HepG2 (cell line): ENCODE data around the gene GNB1. TPM values are rescaled to one million over a fixed set of nuclear protein-coding genes. Genes with fewer than 3 reads are reported as not detected.

Source experiments
- ATAC-seq: fragments of 200-7000 bp; cut with Tn5 transposase; 3 replicates; pipeline ENCODE4 v1.9.1; 2020; ENCODE audit warnings: mild to moderate bottlenecking, moderate library complexity
- BruUV-seq: library from RNA; stranded (reverse); fragments of 400-500 nt; replicated peaks from 2 replicates; lab custom pipeline; 2021; lab: Mats Ljungman, UMichigan
- CTCF ChIA-PET: fragments of 300-600 bp; formaldehyde crosslinking; extraction: SDS; loops from one replicate; lab custom pipeline; 2021; ENCODE audit warnings: low total read pairs, inconsistent platforms, low intra/inter-chr PET ratio; lab: Yijun Ruan, JAX
- POLR2A ChIA-PET: fragments of 350-600 bp; sonication (Branson Sonifier 250); formaldehyde crosslinking; loops from one replicate; lab custom pipeline; 2020; ENCODE audit warnings: antibody characterized with exemption, inconsistent platforms; lab: Yijun Ruan, JAX
- DNase-seq: peaks from one replicate; pipeline ENCODE4 v3.0.0-alpha.2; 2015; ENCODE audit warnings: low spot score
- FAIRE-seq: peaks from 3 replicates; lab custom pipeline; 2011; peaks lifted over from hg19 to GRCh38; lab: Jason Lieb, UNC
- H2AFZ ChIP-seq: one replicate; pipeline ENCODE4 v1.6.1; 2011; ENCODE audit warnings: low read length, inconsistent platforms
- H3K27ac ChIP-seq: fragments of 300-600 bp; 3 replicates; pipeline ENCODE4 v1.8.0; 2011; ENCODE audit warnings: mixed run types, mild to moderate bottlenecking, mixed read lengths, low read length, inconsistent platforms; ENCODE audit not compliant: insufficient read depth; ENCODE audit errors: extremely low read length
- H3K27me3 ChIP-seq, 2 experiments: fragments of 200-600 bp in 1 of 2; 2 replicates in 1 of 2; 3 replicates in 1 of 2; pipeline versions ENCODE4 v1.6.0 to v1.8.0; 2011; ENCODE audit warnings: low read length in 2 of 2, mild to moderate bottlenecking in 2 of 2, moderate library complexity in 2 of 2, inconsistent platforms in 1 of 2; ENCODE audit not compliant: insufficient read depth in 2 of 2, control insufficient read depth in 1 of 2
- H3K36me3 ChIP-seq, 2 experiments: fragments of 200-600 bp in 1 of 2; replicated peaks in 1 of 2; 2 replicates in 1 of 2; 3 replicates in 1 of 2; pipeline versions ENCODE4 v1.5.1 to v1.8.0; 2011; ENCODE audit warnings: low read length in 2 of 2, inconsistent platforms in 1 of 2; ENCODE audit not compliant: insufficient read depth in 2 of 2, control insufficient read depth in 1 of 2
- H3K4me1 ChIP-seq: 2 replicates; pipeline ENCODE4 v1.5.1; 2012; ENCODE audit warnings: low read length, inconsistent platforms; ENCODE audit not compliant: insufficient read depth
- H3K4me2 ChIP-seq: 2 replicates; pipeline ENCODE4 v1.6.0; 2011; ENCODE audit warnings: low read depth, low read length, inconsistent platforms
- H3K4me3 ChIP-seq, 3 experiments: fragments of 200-600 bp in 1 of 3; sonication (generic), shearing (Covaris generic) in 1 of 3; replicated peaks in 1 of 3; 2 replicates each; pipeline ENCODE4 v1.5.1; 2011 to 2016; ENCODE audit warnings: low read length in 3 of 3, inconsistent platforms in 2 of 3, low read depth in 2 of 3, mild to moderate bottlenecking in 2 of 3, control low read depth in 1 of 3, mixed read lengths in 1 of 3; ENCODE audit not compliant: insufficient read depth in 1 of 3
- H3K79me2 ChIP-seq: one replicate; pipeline ENCODE4 v1.6.1; 2011; ENCODE audit warnings: low read length, inconsistent platforms; ENCODE audit not compliant: insufficient read depth
- H3K9ac ChIP-seq: 2 replicates; pipeline ENCODE4 v1.6.0; 2011; ENCODE audit warnings: mild to moderate bottlenecking, low read depth, low read length, inconsistent platforms; ENCODE audit not compliant: insufficient read depth
- H3K9me3 ChIP-seq: 2 replicates; pipeline ENCODE4 v1.5.1; 2012; ENCODE audit warnings: mild to moderate bottlenecking, low read length
- H4K20me1 ChIP-seq: 2 replicates; pipeline ENCODE4 v1.6.0; 2011; ENCODE audit warnings: inconsistent platforms, mild to moderate bottlenecking, low read length, moderate library complexity; ENCODE audit not compliant: insufficient read depth
- CSRNP1 ChIP-seq: sonication (generic); formaldehyde crosslinking; IDR thresholded peaks from 2 replicates; pipeline ENCODE4 v1.8.1; 2023; ENCODE audit warnings: mild to moderate bottlenecking, missing genetic modification reagents
- ELF4 ChIP-seq: sonication (generic); formaldehyde crosslinking; IDR thresholded peaks from 2 replicates; pipeline ENCODE4 v1.5.0; 2020; ENCODE audit warnings: missing genetic modification reagents, mild to moderate bottlenecking, moderate library complexity, borderline replicate concordance
- FOSL2 ChIP-seq: sonication (generic); formaldehyde crosslinking; IDR thresholded peaks from 2 replicates; pipeline ENCODE4 v1.4.0; 2020; ENCODE audit warnings: missing genetic modification reagents
- MIER3 ChIP-seq: IDR thresholded peaks from 2 replicates; pipeline ENCODE4 v1.6.1; 2016; ENCODE audit warnings: missing compliant biosample characterization, borderline replicate concordance
- MYC ChIP-seq: sonication (generic); formaldehyde crosslinking; IDR thresholded peaks from 2 replicates; pipeline ENCODE4 v1.9.0; 2021; ENCODE audit warnings: missing genetic modification reagents, borderline replicate concordance
- NFIB ChIP-seq: sonication (generic); formaldehyde crosslinking; IDR thresholded peaks from 2 replicates; pipeline ENCODE4 v1.9.0; 2021; ENCODE audit warnings: missing genetic modification reagents, mild to moderate bottlenecking, borderline replicate concordance
- NR2F2 ChIP-seq: IDR thresholded peaks from 2 replicates; pipeline ENCODE4 v1.6.1; 2012; ENCODE audit warnings: low read depth, inconsistent platforms, borderline replicate concordance
- SAP130 ChIP-seq: IDR thresholded peaks from 2 replicates; pipeline ENCODE4 v1.6.1; 2016; ENCODE audit warnings: low read depth
- SOX13 ChIP-seq, 3 experiments: fragments of 450-650 bp in 1 of 3; sonication (generic) in 1 of 3; formaldehyde crosslinking in 1 of 3; IDR thresholded peaks in 2 of 3; conservative IDR thresholded peaks in 1 of 3; 2 replicates each; pipeline versions ENCODE4 v1.5.0 to v1.6.1; 2016 to 2020; ENCODE audit warnings: antibody characterized with exemption in 1 of 3, mild to moderate bottlenecking in 1 of 3, missing compliant biosample characterization in 1 of 3, missing genetic modification reagents in 1 of 3, moderate library complexity in 1 of 3
- TCF12 ChIP-seq, 2 experiments: fragments of 450-650 bp in 1 of 2; sonication (generic) in 1 of 2; formaldehyde crosslinking in 1 of 2; IDR thresholded peaks; 2 replicates each; pipeline versions ENCODE4 v1.6.1 to v1.8.0; 2017 to 2022; ENCODE audit warnings: antibody characterized with exemption in 1 of 2, mild to moderate bottlenecking in 1 of 2, missing genetic modification reagents in 1 of 2, moderate library complexity in 1 of 2
- ZNF160 ChIP-seq: sonication (generic); formaldehyde crosslinking; IDR thresholded peaks from 2 replicates; pipeline ENCODE4 v1.8.0; 2022; ENCODE audit warnings: mild to moderate bottlenecking, inconsistent platforms, missing genetic modification reagents
- ZNF230 ChIP-seq: sonication (generic); formaldehyde crosslinking; IDR thresholded peaks from 2 replicates; pipeline ENCODE4 v1.4.0; 2020; ENCODE audit warnings: mild to moderate bottlenecking, missing genetic modification reagents
- ZNF253 ChIP-seq: sonication (generic); formaldehyde crosslinking; IDR thresholded peaks from 2 replicates; pipeline ENCODE4 v1.8.0; 2022; ENCODE audit warnings: mild to moderate bottlenecking, missing genetic modification reagents, borderline replicate concordance
- ZNF33A ChIP-seq: sonication (generic); formaldehyde crosslinking; IDR thresholded peaks from 2 replicates; pipeline ENCODE4 v1.5.1; 2020; ENCODE audit warnings: missing genetic modification reagents, mild to moderate bottlenecking, moderate library complexity, borderline replicate concordance
- ZNF431 ChIP-seq: sonication (generic); formaldehyde crosslinking; IDR thresholded peaks from 2 replicates; pipeline ENCODE4 v1.9.0; 2022; ENCODE audit warnings: missing genetic modification reagents, low read depth, mild to moderate bottlenecking, borderline replicate concordance
- ZNF546 ChIP-seq: sonication (generic); formaldehyde crosslinking; conservative IDR thresholded peaks from 2 replicates; pipeline ENCODE4 v1.8.1; 2023; ENCODE audit warnings: mild to moderate bottlenecking, missing genetic modification reagents
- ZNF747 ChIP-seq: sonication (generic); formaldehyde crosslinking; IDR thresholded peaks from 2 replicates; pipeline ENCODE4 v1.8.1; 2023; ENCODE audit warnings: missing genetic modification reagents, mild to moderate bottlenecking, borderline replicate concordance
- WGBS: methylation state at CpG from one replicate; pipeline ENCODE4 v1.1.6; 2017; ENCODE audit warnings: low lambda C conversion rate; 5-methylcytosine and 5-hydroxymethylcytosine counted together
- in situ Hi-C: cut with HindIII; loops from 2 replicates; pipeline ENCODE4 v1.10.0; 2017; ENCODE audit warnings: low pct_unique_long_range_greater_than_20kb; ENCODE audit not compliant: extremely low pct_ligation_motif_present
- intact Hi-C: fragments of 100-400 bp; cut with micrococcal nuclease; formaldehyde crosslinking; loops from one replicate; pipeline ENCODE4 v1.10.0; 2022; ENCODE audit not compliant: unreplicated experiment
- polyA plus RNA-seq, 8 experiments: library from polyadenylated mRNA; depleted of rRNA in 3 of 8; stranded (reverse) in 7 of 8; unstranded in 1 of 8; fragments of >200 nt; fragmentation: Illumina TruSeq in 4 of 8; extraction: Trizol in 4 of 8; gene quantifications; 2 replicates each; pipeline versions ENCODE4 v1.2.1 to v1.2.3, GENCODE V29; 2011 to 2016; ENCODE audit warnings: low read depth in 4 of 8, missing spikeins in 1 of 8, mixed read lengths in 1 of 8; ENCODE audit not compliant: insufficient read depth in 1 of 8
- total RNA-seq, 5 experiments: library from RNA; depleted of rRNA; stranded (reverse); fragments of >200 nt; fragmentation: Illumina TruSeq; extraction: Trizol; gene quantifications; 2 replicates each; pipeline ENCODE4 v1.2.3, GENCODE V29; 2016; ENCODE audit warnings: low read depth in 1 of 5
- TF ChIP-seq, protein P1 (sequence below): sonication (generic); formaldehyde crosslinking; IDR thresholded peaks from 2 replicates; pipeline ENCODE4 v1.9.0; 2022; ENCODE audit warnings: low read depth, missing genetic modification reagents

The GNB1 gene
- total and polyA plus RNA-seq, 2 of the 13 experiments (the other 11 are each of a cell fraction or from before 2014, with no cell fraction given), result 66.2 to 327 TPM

DNA sequence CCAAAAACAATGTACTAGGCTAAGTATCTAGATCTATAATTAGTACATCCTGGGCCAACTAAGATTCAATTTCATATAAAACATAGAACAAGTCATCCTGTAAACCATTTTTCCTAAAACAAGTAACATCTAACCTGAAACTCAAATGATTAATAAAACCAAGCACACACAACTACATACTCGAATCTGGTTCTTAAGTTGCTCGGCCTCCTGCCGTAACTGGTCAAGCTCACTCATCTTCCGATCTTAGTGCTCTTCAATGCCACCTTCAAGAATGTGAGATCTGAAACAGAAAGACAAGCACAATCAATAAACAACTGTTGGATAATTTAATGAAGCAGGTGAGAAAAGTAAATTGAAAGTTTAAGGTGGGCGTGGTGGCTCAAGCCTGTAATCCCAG lies 65.7 kb downstream of the GNB1 start:
- H3K9ac ChIP-seq, result no peak overlapping the region
- H2AFZ ChIP-seq, result no peak overlapping the region
- no peaks in the 10 kb centered on the region for H3K27me3 ChIP-seq
- peaks cover 8 to 65% of the 10 kb centered on the region in 2 experiments for H3K36me3 ChIP-seq
- H3K9me3 ChIP-seq, result no peaks in the 10 kb centered on the region
- TF ChIP-seq ELF4 (no peak), TCF12 (IDR thresholded peaks at IDR 0.05) (no peak), TCF12 (CRISPR knock-in tag; IDR thresholded peaks at IDR 0.05) (no peak), SAP130 (CRISPR knock-in tag) (no peak), ZNF431 (CRISPR knock-in tag) (no peak), ZNF33A (CRISPR knock-in tag) (no peak), ZNF253 (CRISPR knock-in tag) (no peak), ZNF160 (no peak), SOX13 (IDR thresholded peaks at IDR 0.05) (no peak), SOX13 (CRISPR knock-in tag; conservative IDR thresholded peaks at IDR 0.05 in 1 of 2, IDR thresholded peaks at IDR 0.05 in 1 of 2) (no peak), NFIB (CRISPR knock-in tag) (no peak), ZNF230 (CRISPR knock-in tag) (no peak), CSRNP1 (CRISPR knock-in tag) (no peak), MIER3 (CRISPR knock-in tag) (no peak), ZNF747 (CRISPR knock-in tag) (no peak), NR2F2 (no peak), ZNF546 (no peak), FOSL2 (CRISPR knock-in tag) (no peak), MYC (CRISPR knock-in tag) (no peak)
- TF ChIP-seq, protein P1, sequence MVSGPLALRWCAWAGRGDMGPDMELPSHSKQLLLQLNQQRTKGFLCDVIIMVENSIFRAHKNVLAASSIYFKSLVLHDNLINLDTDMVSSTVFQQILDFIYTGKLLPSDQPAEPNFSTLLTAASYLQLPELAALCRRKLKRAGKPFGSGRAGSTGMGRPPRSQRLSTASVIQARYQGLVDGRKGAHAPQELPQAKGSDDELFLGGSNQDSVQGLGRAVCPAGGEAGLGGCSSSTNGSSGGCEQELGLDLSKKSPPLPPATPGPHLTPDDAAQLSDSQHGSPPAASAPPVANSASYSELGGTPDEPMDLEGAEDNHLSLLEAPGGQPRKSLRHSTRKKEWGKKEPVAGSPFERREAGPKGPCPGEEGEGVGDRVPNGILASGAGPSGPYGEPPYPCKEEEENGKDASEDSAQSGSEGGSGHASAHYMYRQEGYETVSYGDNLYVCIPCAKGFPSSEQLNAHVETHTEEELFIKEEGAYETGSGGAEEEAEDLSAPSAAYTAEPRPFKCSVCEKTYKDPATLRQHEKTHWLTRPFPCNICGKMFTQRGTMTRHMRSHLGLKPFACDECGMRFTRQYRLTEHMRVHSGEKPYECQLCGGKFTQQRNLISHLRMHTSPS (CRISPR knock-in tag), result no peak
- peaks cover 30% of the 10 kb centered on the region for H3K79me2 ChIP-seq
- H3K4me2 ChIP-seq, result no peak overlapping the region
- FAIRE-seq, result no peak
- DNase-seq, result no peak
- in situ Hi-C loops (no loop called here), intact Hi-C loops (no loop called here)
- no peak overlapping the region for H3K4me3 ChIP-seq
- no peak overlapping the region for H3K27ac ChIP-seq
- no TSS peak for BruUV-seq
- WGBS, result 97% methylated on average over 5 of the region's 5 CpGs
- H3K4me1 ChIP-seq, result no peaks in the 10 kb centered on the region
- CTCF ChIA-PET, result no interaction called here
- POLR2A ChIA-PET, result no interaction called here
- H4K20me1 ChIP-seq, result 0 out of 2 replicates have a peak, but pooled peaks cover 3% of the 10 kb centered on the region
- no peak for ATAC-seq
